Activated CD4-positive, alpha-beta memory T cell treated with anti-CD3 and anti-CD28 coated beads, Interleukin-2, amount 10 ng/mL, durations not matched to agents 7 days and 5 days (primary cell): ENCODE measurements around the gene TMEM150A. TPM values are rescaled to one million over a fixed set of nuclear protein-coding genes. Genes with fewer than 3 reads are reported as not detected.

Experiments used
- CTCF ChIA-PET: fragments of 350-600 bp; sonication (Branson Sonifier 250); formaldehyde crosslinking; loops from one replicate; lab custom pipeline; 2021; ENCODE audit warnings: antibody characterized with exemption, inconsistent platforms; lab: Charles Lee
- POLR2A ChIA-PET: fragments of 350-600 bp; sonication (Branson Sonifier 250); formaldehyde crosslinking; loops from one replicate; lab custom pipeline; 2021; ENCODE audit warnings: antibody characterized with exemption; lab: Charles Lee
- DNase-seq: peaks from one replicate; pipeline ENCODE4 v3.0.0-alpha.2; 2020
- H3K27ac Mint-ChIP-seq: one replicate; pipeline ENCODE4 v1.8.0; 2021; ENCODE audit warnings: mild to moderate bottlenecking, mixed read lengths
- H3K27me3 Mint-ChIP-seq: one replicate; pipeline ENCODE4 v1.8.0; 2021; ENCODE audit warnings: mixed read lengths
- H3K36me3 Mint-ChIP-seq: one replicate; pipeline ENCODE4 v1.8.0; 2021; ENCODE audit warnings: low read depth, mixed read lengths
- H3K4me1 Mint-ChIP-seq: one replicate; pipeline ENCODE4 v1.8.0; 2021; ENCODE audit warnings: mixed read lengths
- H3K4me3 Mint-ChIP-seq: one replicate; pipeline ENCODE4 v1.8.0; 2021; ENCODE audit warnings: mild to moderate bottlenecking, mixed read lengths
- H3K9me3 Mint-ChIP-seq: one replicate; pipeline ENCODE4 v1.8.0; 2021; ENCODE audit warnings: mixed read lengths
- total RNA-seq, 2 experiments: library from RNA; stranded (reverse); gene quantifications; one replicate each; pipeline ENCODE4 v1.2.3, GENCODE V29; 2021

The TMEM150A gene
- total RNA-seq, 2 experiments from 2014 or later = 1.3 to 2.0 TPM

DNA sequence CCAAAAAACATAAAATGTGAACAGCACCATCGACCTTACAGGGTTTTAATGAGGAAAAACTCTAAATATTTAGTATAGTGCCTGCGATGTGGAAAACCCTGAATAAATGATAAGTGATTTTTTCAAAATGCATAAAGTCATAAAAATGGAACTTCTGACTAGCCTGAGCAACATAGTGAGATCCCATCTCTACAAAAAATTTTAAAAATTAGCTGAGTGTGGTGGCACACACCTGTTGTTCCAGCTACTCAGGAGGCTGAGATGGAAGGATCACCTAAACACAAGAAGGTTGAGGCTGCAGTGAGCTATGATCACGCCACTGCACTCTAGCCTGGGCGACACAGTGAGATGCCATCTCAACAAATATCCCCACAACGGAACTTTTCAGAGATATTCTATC lies 45.4 kb downstream of the TMEM150A start:
- peaks cover 21% of the 10 kb centered on the region for H3K36me3 Mint-ChIP-seq
- no peaks in the 10 kb centered on the region for H3K27me3 Mint-ChIP-seq
- POLR2A ChIA-PET = interaction anchor here (0.7 to 4.1 kb wide), 7 partner anchors 11 to 152 kb away, joined by 3 to 23 read pairs (median 3); partner anchors contain the start of genes MAT2A and VAMP8
- CTCF ChIA-PET = interaction anchor here (0.9 to 2.0 kb wide), 7 partner anchors 10 to 256 kb away, joined by 3 to 9 read pairs (median 3); partner anchors contain the start of gene MAT2A
- no peaks in the 10 kb centered on the region for H3K9me3 Mint-ChIP-seq
- H3K4me3 Mint-ChIP-seq = no peak overlapping the region
- no peak overlapping the region for H3K27ac Mint-ChIP-seq
- DNase-seq = no peak
- H3K4me1 Mint-ChIP-seq = peaks cover 32% of the 10 kb centered on the region

DNA sequence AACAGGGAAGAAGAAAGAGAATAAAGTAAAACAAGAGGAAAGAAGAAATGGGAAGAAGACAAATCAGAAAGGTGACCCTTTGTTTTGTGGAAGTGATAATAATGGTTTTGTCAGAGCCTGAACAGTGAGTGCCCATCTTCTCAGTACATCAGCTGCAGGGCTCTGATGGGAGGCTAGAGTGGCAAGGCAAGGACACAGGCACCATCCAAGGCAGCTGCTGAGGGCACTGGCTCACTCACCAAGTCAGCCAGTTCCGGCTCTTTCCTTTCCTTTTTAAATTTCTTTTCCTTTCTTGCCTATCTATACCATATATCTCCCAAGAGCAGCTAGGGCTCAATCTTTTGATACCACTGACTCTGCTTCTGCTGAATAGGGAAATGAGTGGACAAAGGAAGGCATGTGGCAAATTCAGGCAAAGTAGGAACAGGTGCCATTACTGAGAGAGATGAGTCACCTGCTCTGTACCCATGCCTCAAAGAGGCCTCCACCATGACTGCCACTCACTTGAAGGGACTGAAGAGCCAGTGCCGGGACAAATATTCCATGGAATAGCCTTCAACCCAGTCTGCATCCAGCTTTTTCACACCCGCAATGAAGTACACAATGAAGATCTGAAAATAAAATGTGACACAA lies 47.4 kb downstream of the TMEM150A start:
- no peak overlapping the region for H3K4me3 Mint-ChIP-seq
- DNase-seq = no peak
- H3K27ac Mint-ChIP-seq = no peak overlapping the region
- ChIA-PET POLR2A (interaction anchor here (1.5 to 4.1 kb wide), 4 partner anchors 9 to 136 kb away, joined by 3 to 23 read pairs (median 8); partner anchors contain the start of gene MAT2A), CTCF (interaction anchor here (1.3 to 1.9 kb wide), 2 partner anchors 12 to 14 kb away, joined by 3 to 4 read pairs; no protein-coding TSS in a partner anchor)
- H3K27me3 Mint-ChIP-seq = no peaks in the 10 kb centered on the region
- peaks cover 21% of the 10 kb centered on the region for H3K4me1 Mint-ChIP-seq
- H3K36me3 Mint-ChIP-seq = peaks cover 39% of the 10 kb centered on the region
- H3K9me3 Mint-ChIP-seq = no peaks in the 10 kb centered on the region

DNA sequence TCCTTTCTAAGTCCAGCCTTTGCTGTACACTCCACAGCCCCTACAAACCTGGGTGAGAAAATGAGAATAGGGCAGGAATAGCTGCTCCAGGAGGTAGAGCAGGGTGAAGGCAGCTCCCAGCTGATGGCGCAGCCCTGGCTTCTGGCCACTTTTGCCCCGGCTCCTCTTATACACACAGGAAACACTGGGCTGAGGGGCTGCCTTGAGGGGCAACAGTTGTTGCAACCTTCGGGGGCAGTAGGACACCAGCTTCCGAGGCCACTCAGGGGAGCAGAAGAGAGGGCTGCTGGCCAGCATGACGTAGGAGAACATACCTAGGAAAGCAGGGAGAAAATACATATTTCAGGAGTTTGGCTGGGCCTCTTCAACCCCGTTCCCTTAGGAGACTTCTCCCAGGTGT lies 49.3 kb downstream of the TMEM150A start:
- ChIA-PET CTCF (interaction anchor here (1.3 to 4.0 kb wide), 5 partner anchors 12 to 253 kb away, joined by 4 to 43 read pairs (median 13); no protein-coding TSS in a partner anchor), POLR2A (interaction anchor here (1.5 kb wide), 1 partner anchor 8 kb away, joined by 3 read pairs; the partner anchor contains the start of gene GGCX)
- Mint-ChIP-seq H3K4me1 (peaks cover 6% of the 10 kb centered on the region), H3K9me3 (no peaks in the 10 kb centered on the region), H3K27ac (no peak overlapping the region), H3K4me3 (no peak overlapping the region), H3K27me3 (no peaks in the 10 kb centered on the region), H3K36me3 (peaks cover 44% of the 10 kb centered on the region)
- DNase-seq = no peak

DNA sequence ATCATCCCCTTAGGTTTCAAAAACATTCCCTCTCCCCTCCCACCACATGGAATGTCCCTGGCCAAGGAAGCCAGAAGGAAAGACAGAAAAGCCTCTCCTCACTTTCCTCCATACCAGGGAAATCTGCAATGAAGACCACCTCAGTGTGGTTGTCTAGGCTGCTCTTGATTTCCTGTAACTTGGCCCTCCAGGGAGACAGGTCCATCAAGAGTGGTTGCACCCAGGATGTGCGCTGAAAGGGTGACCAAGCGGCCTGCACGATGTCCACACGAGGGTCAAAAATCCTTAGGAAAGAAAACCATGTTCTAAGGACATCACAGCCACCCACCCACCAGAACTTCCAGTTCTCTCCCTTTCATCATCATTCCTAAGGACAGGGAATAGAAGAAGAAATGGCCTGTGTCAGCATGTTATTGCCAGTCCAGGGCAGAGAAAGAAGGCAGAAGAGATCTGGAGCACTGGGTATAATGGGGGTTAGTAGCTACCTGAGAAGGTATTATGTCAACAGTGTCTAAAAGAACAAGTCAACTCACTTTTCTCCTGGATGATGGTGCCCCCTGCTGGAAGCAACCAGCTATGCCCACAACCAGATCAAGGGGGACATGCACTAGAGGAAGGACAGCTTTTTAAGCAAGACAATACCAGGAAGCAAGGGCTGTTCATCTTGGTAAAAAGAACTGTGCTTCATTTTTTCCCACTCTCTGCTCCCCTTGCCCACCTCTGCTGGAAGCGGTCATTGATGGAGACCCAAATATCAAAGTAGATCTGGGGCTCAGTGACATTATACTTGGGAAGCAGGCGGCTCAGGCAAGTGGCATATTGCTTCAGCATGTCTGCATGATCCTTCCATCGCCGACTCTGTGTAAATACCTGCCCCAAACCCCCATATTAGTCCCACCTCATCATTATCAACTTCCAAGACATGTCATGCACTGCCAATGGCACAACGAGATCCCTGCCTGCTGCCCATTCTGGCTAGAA lies 50.5 kb downstream of the TMEM150A start:
- ChIA-PET POLR2A (interaction anchor here (0.6 to 5.2 kb wide), 10 partner anchors 8 to 226 kb away, joined by 3 to 80 read pairs (median 3); partner anchors contain the start of genes ELMOD3, GGCX, MAT2A and RETSAT), CTCF (interaction anchor here (0.6 to 5.2 kb wide), 42 partner anchors 9 to 607 kb away, joined by 3 to 182 read pairs (median 4); partner anchors contain the start of genes C2orf68, ELMOD3, GGCX and MAT2A)
- Mint-ChIP-seq H3K27ac (peak overlapping the region; percentile 7), H3K9me3 (no peaks in the 10 kb centered on the region), H3K36me3 (peaks cover 48% of the 10 kb centered on the region), H3K4me1 (peaks cover 5% of the 10 kb centered on the region), H3K27me3 (no peaks in the 10 kb centered on the region), H3K4me3 (no peak overlapping the region)
- peak; percentile 91 for DNase-seq

DNA sequence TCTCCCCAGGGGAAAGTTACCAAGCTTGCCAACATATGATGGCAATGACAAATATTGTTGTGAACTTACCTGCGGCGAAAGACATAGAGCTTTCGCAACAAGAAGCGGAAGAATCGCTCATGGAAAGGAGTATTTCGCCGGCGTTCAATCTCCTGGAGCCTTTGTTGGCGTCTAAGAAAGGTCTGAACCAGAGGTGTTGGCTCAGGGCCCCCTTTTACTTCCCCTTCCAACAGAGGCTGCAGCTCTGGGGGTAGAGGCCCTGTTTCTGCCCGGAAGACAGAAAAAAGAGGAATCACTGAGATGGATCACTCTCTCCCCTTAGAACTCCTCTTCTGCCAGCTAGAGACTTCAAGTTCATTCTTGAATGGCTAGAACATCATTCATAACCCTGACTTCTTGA lies 52.0 kb downstream of the TMEM150A start:
- H3K27me3 Mint-ChIP-seq = no peaks in the 10 kb centered on the region
- H3K36me3 Mint-ChIP-seq = peaks cover 57% of the 10 kb centered on the region
- POLR2A ChIA-PET = interaction anchor here (0.9 to 5.2 kb wide), 6 partner anchors 11 to 224 kb away, joined by 3 to 80 read pairs (median 8); partner anchors contain the start of genes MAT2A and SH2D6
- DNase-seq = no peak
- CTCF ChIA-PET = interaction anchor here (0.8 to 5.2 kb wide), 16 partner anchors 9 to 624 kb away, joined by 3 to 182 read pairs (median 8); partner anchors contain the start of genes ELMOD3, GGCX, MAT2A and RETSAT
- H3K4me3 Mint-ChIP-seq = no peak overlapping the region
- peaks cover 5% of the 10 kb centered on the region for H3K4me1 Mint-ChIP-seq
- H3K9me3 Mint-ChIP-seq = no peaks in the 10 kb centered on the region
- H3K27ac Mint-ChIP-seq = no peak overlapping the region

DNA sequence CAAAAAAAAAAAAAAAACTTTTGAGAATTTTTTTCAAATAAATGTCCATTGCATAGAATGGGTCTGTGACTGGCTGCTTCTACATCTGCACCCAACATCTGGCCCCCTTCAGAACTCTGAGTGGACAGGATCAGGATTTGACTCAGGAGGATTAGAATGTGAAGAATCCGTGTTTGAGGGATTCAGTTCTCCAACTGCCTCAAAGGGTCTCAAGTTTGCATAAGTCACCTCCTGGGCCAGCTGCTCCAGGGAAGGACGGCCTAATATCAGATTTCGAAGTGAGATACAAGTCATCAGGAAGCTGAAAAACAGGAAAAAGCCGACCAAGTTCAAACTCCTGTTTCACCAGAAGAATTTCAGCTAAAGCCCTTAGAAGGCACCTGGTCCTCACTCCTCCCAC lies 52.7 kb downstream of the TMEM150A start:
- Mint-ChIP-seq H3K9me3 (no peaks in the 10 kb centered on the region), H3K27ac (no peak overlapping the region), H3K27me3 (no peaks in the 10 kb centered on the region), H3K4me1 (peaks cover 5% of the 10 kb centered on the region), H3K4me3 (no peak overlapping the region), H3K36me3 (peaks cover 60% of the 10 kb centered on the region)
- CTCF ChIA-PET = interaction anchor here (1.0 to 5.2 kb wide), 7 partner anchors 8 to 624 kb away, joined by 3 to 182 read pairs (median 10); partner anchors contain the start of genes GGCX, MAT2A and SH2D6
- no peak for DNase-seq
- POLR2A ChIA-PET = interaction anchor here (0.7 to 5.2 kb wide), 6 partner anchors 10 to 195 kb away, joined by 3 to 80 read pairs (median 4); partner anchors contain the start of genes ELMOD3, MAT2A, RETSAT and SH2D6

DNA sequence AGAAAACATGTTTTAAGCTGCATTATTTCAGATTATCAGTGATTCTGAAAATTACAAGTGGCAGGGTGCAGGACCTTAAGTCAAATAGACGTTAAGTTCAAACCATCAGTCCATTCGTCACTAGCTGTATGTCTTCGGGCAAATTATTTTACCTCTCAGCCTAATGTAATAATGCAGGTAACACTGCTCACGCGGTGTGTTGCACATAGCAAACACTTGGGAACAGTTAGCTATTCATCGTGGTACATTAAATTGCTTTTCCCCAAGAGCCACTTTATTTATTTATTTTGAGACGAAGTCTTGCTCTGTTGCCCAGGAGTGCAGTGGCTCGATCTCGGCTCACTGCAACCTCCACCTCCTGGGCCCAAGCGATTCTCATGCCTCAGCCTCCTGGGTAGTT lies 53.4 kb downstream of the TMEM150A start:
- H3K4me1 Mint-ChIP-seq = peaks cover 8% of the 10 kb centered on the region
- peak overlapping the region; percentile 40 for H3K27ac Mint-ChIP-seq
- H3K9me3 Mint-ChIP-seq = no peaks in the 10 kb centered on the region
- H3K36me3 Mint-ChIP-seq = peaks cover 64% of the 10 kb centered on the region
- ChIA-PET CTCF (interaction anchor here (0.5 to 5.2 kb wide), 7 partner anchors 10 to 236 kb away, joined by 3 to 182 read pairs (median 4); partner anchors contain the start of genes MAT2A and SH2D6), POLR2A (interaction anchor here (1.4 to 5.2 kb wide), 5 partner anchors 10 to 195 kb away, joined by 4 to 69 read pairs (median 7); partner anchors contain the start of genes ELMOD3, GGCX, MAT2A and RETSAT)
- no peaks in the 10 kb centered on the region for H3K27me3 Mint-ChIP-seq
- no peak overlapping the region for H3K4me3 Mint-ChIP-seq
- no peak for DNase-seq

DNA sequence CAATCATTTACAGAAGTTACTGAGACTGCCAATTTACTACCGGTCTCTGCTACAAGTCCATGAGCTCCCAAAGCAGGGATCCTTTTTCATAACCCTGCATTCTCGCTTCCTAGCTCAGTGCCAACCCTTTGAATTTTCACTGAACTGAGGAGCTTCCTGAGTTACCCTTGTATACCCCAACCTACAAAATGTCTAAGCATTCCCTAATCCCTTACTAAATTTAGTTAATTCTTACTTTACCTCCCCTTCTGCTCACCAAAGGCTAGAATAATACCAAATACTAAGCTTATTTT lies 53.9 kb downstream of the TMEM150A start:
- Mint-ChIP-seq H3K27ac (peak overlapping the region; percentile 40), H3K9me3 (no peaks in the 10 kb centered on the region), H3K27me3 (no peaks in the 10 kb centered on the region), H3K4me1 (peaks cover 13% of the 10 kb centered on the region), H3K4me3 (no peak overlapping the region), H3K36me3 (peaks cover 69% of the 10 kb centered on the region)
- POLR2A ChIA-PET = interaction anchor here (1.0 to 5.2 kb wide), 7 partner anchors 10 to 194 kb away, joined by 3 to 69 read pairs (median 5); partner anchors contain the start of genes ELMOD3, GGCX, MAT2A and RETSAT
- CTCF ChIA-PET = interaction anchor here (0.8 to 5.2 kb wide), 6 partner anchors 10 to 236 kb away, joined by 3 to 182 read pairs (median 4); partner anchors contain the start of genes MAT2A and SH2D6
- DNase-seq = no peak

Other genes starting within 250 kb of the TMEM150A start
- 10 to 100 TPM; 30.1 to 31.1 TPM for gene RETSAT, start 248.2 kb downstream of the TMEM150A start, total RNA-seq
- gene ELMOD3, start 247.9 kb downstream of the TMEM150A start, total RNA-seq = 10 to 100 TPM; 19.2 to 19.4 TPM
- 100 to 1,000 TPM; 167 to 177 TPM for gene CAPG, start 192.3 kb downstream of the TMEM150A start, total RNA-seq
- gene SH2D6, start 184.0 kb downstream of the TMEM150A start, total RNA-seq = 1 to 10 TPM in 1 of 2 experiments, under 1 TPM in 1; 0.43 to 1.5 TPM
- 100 to 1,000 TPM; 196 to 199 TPM for gene MAT2A, start 63.5 kb downstream of the TMEM150A start, total RNA-seq
- gene GGCX, start 41.2 kb downstream of the TMEM150A start, total RNA-seq = 10 to 100 TPM; 22.5 to 22.8 TPM
- 100 to 1,000 TPM; 132 to 133 TPM for gene VAMP8, start 25.1 kb downstream of the TMEM150A start, total RNA-seq
- gene VAMP5, start 18.3 kb downstream of the TMEM150A start, total RNA-seq = 10 to 100 TPM; 89.6 to 91.8 TPM
- gene RNF181, start 7.0 kb downstream of the TMEM150A start, total RNA-seq = 100 to 1,000 TPM; 117 to 121 TPM
- gene C2orf68, start 9.4 kb upstream of the TMEM150A start, total RNA-seq = 10 to 100 TPM; 48.8 to 50.9 TPM
- 10 to 100 TPM; 69.1 to 71.2 TPM for gene USP39, start 13.5 kb upstream of the TMEM150A start, total RNA-seq
- gene SFTPB, start 65.5 kb upstream of the TMEM150A start, total RNA-seq = not detected
- gene GNLY, start 91.7 kb upstream of the TMEM150A start, total RNA-seq = 100 to 1,000 TPM; 569 to 599 TPM
- gene ATOH8, start 151.3 kb upstream of the TMEM150A start, total RNA-seq = under 1 TPM; 0.55 to 0.78 TPM